ENCODE measurements around the gene DLX1.

Gene DLX1

GRCh38 chr2:172085460-172086159 is at the start of gene DLX1:
DLX1 (plus strand) TSS chr2:172085507; CDS start chr2:172085678, 171 bp downstream.
- DNase-seq: peak; percentile 45
- Mint-ChIP-seq H3K36me3 (ENCODE audit: low read depth) (no peaks in the 10 kb centered on the region), H3K9me3 (no peaks in the 10 kb centered on the region), H3K27ac (peak within 1 kb of the TSS; percentile 68), H3K4me3 (peak within 1 kb of the TSS; percentile 77), H3K27me3 (peaks cover 100% of the 10 kb centered on the region), H3K4me1 (ENCODE audit: low read depth) (peaks cover 54% of the 10 kb centered on the region)

DNA sequence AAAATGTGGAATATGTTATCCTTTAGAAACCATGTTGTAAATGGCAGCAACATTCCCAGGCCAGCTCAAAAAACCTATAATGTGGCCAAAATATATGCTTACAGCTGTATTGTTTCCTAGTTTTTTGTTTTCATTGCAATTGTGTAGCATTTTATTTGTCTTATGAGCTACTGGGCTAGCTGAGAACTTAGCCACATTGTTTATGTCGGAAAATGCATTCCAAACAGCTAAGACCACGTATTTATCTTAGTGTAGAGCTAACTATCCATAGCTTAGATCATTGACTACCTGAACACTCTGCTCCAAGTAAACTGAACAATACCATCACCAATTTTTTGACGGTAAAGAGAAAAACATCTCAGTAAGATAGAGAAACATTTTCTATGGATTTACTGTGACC is 47.2 kb upstream of the DLX1 start:
- H3K36me3 Mint-ChIP-seq (ENCODE audit: low read depth): no peaks in the 10 kb centered on the region
- no peaks in the 10 kb centered on the region for H3K27me3 Mint-ChIP-seq
- H3K9me3 Mint-ChIP-seq: no peaks in the 10 kb centered on the region
- no peak overlapping the region for H3K27ac Mint-ChIP-seq
- H3K4me3 Mint-ChIP-seq: no peak overlapping the region
- no peak for DNase-seq
- no peaks in the 10 kb centered on the region for H3K4me1 Mint-ChIP-seq (ENCODE audit: low read depth)

DNA sequence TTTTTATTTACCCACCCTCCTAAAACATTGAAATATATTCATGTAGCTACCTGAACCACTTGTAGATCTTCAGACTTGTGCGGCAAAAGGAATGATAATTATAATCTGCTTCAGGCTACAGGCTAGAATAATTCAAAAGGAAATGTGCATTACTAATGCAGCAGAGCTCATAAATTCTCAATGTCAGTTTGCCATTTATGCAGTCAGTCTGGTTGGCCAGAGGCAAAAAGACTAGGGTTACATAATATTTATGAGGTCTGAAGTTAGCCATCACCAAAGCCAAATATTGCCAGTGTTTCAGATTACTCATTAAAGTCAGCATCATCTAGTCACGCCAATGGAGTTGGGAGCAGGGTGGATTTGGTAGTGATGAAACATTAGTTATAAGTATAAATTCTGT is 46.7 kb upstream of the DLX1 start:
- DNase-seq: no peak
- Mint-ChIP-seq H3K36me3 (ENCODE audit: low read depth) (no peaks in the 10 kb centered on the region), H3K27ac (no peak overlapping the region), H3K4me3 (no peak overlapping the region), H3K9me3 (no peaks in the 10 kb centered on the region), H3K27me3 (no peaks in the 10 kb centered on the region), H3K4me1 (ENCODE audit: low read depth) (no peaks in the 10 kb centered on the region)

- H3K4me1 Mint-ChIP-seq (ENCODE audit: low read depth): no peaks in the 10 kb centered on the region
- H3K9me3 Mint-ChIP-seq: no peaks in the 10 kb centered on the region
- H3K27ac Mint-ChIP-seq: no peak overlapping the region
- H3K4me3 Mint-ChIP-seq: no peak overlapping the region
- DNase-seq: no peak
- no peaks in the 10 kb centered on the region for H3K27me3 Mint-ChIP-seq
- no peaks in the 10 kb centered on the region for H3K36me3 Mint-ChIP-seq (ENCODE audit: low read depth)
Measured at GRCh38 chr2:172039011-172039704, 46.1 kb upstream of the DLX1 start.

GRCh38 chr2:172040311-172040710 is 45.0 kb upstream of the DLX1 start:
- Mint-ChIP-seq H3K27ac (no peak overlapping the region), H3K4me3 (no peak overlapping the region), H3K9me3 (no peaks in the 10 kb centered on the region), H3K36me3 (ENCODE audit: low read depth) (no peaks in the 10 kb centered on the region), H3K27me3 (no peaks in the 10 kb centered on the region), H3K4me1 (ENCODE audit: low read depth) (no peaks in the 10 kb centered on the region)
- no peak for DNase-seq

DNA sequence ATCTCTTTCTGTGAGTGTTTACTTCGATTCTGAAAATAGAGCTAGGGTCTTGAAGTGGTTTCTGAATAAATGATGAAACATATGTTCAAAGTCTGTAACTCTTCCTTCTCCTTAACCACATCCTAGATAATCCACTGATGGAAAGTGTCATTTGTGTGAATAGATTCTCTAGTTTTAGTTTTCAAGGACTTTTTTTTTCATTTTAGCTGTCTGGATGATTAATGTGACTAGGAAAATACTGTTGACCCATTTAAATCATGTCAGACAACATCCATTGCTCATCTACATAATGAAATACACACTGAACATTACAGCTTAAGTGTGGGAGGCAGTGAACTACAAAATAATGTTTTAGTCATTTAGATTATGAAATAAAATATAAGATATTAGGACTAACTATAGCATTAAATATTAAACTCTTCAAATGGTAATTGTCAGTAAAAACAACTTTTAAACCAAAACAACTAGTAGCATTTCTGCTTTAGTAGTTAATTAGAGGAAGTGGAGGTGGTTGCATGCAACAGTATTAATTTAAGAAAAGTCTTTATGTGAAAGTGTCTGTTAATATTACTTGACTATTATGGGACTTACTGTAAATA is 39.1 kb upstream of the DLX1 start:
- no peaks in the 10 kb centered on the region for H3K9me3 Mint-ChIP-seq
- H3K4me3 Mint-ChIP-seq: no peak overlapping the region
- no peaks in the 10 kb centered on the region for H3K27me3 Mint-ChIP-seq
- no peak overlapping the region for H3K27ac Mint-ChIP-seq
- no peak for DNase-seq
- no peaks in the 10 kb centered on the region for H3K36me3 Mint-ChIP-seq (ENCODE audit: low read depth)
- H3K4me1 Mint-ChIP-seq (ENCODE audit: low read depth): peaks cover 5% of the 10 kb centered on the region

DNA sequence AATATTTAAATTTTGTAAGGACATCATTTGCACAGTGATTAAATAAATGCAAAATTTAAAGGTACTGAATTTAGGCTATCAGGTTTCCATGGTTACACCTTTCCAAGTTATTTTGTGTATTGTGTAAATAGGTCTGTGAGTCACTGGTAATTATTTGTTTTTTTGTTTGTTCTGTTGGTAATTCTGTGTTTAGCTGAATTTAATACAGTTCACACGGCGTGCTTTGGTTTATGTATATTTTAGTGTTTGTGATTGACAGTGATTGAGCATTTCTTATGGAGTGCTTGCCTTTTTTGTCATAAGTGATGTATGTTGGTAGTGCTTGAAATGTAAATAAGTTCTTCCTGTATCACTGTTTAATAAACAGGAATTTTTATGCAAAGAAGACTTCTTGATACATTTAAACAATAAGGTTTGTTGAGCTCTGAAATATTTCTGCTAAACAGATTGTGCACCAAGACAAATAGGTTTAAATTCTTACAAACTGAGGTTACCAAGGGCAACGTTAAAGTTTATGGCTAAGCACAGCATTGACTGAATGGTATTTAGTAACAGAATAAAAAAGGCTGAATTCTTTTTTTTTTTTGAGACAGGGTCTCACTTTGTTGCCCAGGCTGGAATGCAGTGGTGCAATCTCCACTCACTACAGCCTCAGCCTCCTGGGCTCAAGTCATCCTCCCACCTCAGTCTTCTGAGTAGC is 38.3 kb upstream of the DLX1 start:
- no peak overlapping the region for H3K27ac Mint-ChIP-seq
- H3K27me3 Mint-ChIP-seq: no peaks in the 10 kb centered on the region
- H3K36me3 Mint-ChIP-seq (ENCODE audit: low read depth): no peaks in the 10 kb centered on the region
- H3K4me1 Mint-ChIP-seq (ENCODE audit: low read depth): peaks cover 5% of the 10 kb centered on the region
- no peaks in the 10 kb centered on the region for H3K9me3 Mint-ChIP-seq
- H3K4me3 Mint-ChIP-seq: no peak overlapping the region
- no peak for DNase-seq

DNA sequence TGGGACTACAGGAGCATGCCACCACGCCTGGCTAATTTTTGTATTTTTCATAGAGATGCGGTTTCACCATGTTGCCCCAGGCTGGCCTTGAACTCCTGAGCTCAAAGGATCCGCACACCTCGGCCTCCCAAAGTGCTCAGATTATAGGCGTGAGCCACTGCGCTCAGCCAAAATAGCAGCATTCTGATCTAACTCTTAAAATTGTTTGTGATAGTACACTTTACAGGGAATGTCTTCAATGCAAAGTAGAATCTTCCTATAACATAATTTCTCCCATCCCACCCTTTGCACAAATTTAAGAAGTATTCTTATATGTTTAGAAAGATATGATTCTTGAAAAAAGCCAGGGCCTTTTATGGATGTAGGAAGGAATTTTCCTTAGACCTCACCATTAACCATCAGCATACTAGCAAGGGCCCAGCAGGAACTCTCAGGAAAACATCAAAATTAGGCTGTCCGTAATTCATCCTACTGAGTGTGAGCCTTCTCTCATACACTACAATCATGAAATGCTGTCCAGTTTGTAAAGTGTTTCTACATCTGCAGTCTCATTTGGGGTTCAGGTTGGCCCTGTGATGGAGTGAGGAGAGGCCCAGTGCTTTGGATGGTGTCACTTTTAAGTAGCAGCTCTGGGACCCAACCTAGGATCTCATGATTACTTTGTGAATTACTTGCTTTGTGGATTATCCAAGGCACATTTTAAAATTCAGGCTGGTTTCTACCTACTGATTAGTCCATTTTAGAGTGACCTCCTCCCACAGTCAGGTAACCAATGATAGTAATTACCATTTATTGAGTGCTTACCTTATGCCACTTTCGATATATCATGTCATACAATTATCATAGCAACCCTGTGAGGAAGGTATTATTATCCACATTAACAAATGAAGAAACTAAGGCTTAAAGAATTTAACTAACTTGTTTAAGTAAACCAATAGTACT is 37.5 kb upstream of the DLX1 start:
- no peak for DNase-seq
- peaks cover 5% of the 10 kb centered on the region for H3K4me1 Mint-ChIP-seq (ENCODE audit: low read depth)
- H3K4me3 Mint-ChIP-seq: no peak overlapping the region
- no peaks in the 10 kb centered on the region for H3K27me3 Mint-ChIP-seq
- no peaks in the 10 kb centered on the region for H3K36me3 Mint-ChIP-seq (ENCODE audit: low read depth)
- H3K9me3 Mint-ChIP-seq: no peaks in the 10 kb centered on the region
- H3K27ac Mint-ChIP-seq: no peak overlapping the region

- Mint-ChIP-seq H3K27me3 (no peaks in the 10 kb centered on the region), H3K4me1 (ENCODE audit: low read depth) (peaks cover 5% of the 10 kb centered on the region), H3K36me3 (ENCODE audit: low read depth) (no peaks in the 10 kb centered on the region), H3K4me3 (no peak overlapping the region), H3K27ac (no peak overlapping the region), H3K9me3 (no peaks in the 10 kb centered on the region)
- no peak for DNase-seq
Measured at GRCh38 chr2:172048508-172049503, 36.5 kb upstream of the DLX1 start.

GRCh38 chr2:172049567-172050120 is 35.7 kb upstream of the DLX1 start:
- DNase-seq: no peak
- H3K9me3 Mint-ChIP-seq: no peaks in the 10 kb centered on the region
- H3K27me3 Mint-ChIP-seq: no peaks in the 10 kb centered on the region
- no peaks in the 10 kb centered on the region for H3K36me3 Mint-ChIP-seq (ENCODE audit: low read depth)
- H3K27ac Mint-ChIP-seq: no peak overlapping the region
- no peak overlapping the region for H3K4me3 Mint-ChIP-seq
- peaks cover 5% of the 10 kb centered on the region for H3K4me1 Mint-ChIP-seq (ENCODE audit: low read depth)

DNA sequence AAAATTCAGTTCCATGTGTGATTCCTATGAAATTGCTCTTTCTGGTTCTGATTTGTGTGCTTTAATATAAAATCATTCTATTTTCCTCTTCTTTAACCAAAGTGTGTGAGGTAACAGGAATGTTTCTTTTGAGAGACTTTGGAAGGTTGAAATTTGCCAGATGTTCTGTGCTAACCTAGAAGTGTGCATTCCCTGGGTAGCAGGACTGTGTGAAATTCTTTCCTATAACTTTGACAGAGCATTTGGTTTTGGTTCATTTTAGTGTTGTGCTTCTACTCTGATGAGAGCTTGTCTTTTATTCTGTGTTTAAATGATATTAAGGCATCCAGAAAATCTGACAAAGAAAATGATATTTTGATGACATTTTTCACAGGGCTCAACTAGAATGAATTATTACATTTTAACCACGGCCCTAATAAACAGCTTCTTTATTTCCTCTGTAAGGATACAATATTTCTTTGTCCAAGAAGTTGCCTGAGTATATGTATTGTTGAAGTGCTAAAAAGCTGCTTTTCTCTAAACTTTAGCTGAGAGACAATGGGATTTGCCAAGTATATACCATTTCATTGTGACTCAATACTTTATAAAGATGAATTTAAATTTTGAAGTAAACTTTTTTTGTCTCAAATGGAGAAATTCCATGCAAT is 34.7 kb upstream of the DLX1 start:
- H3K4me1 Mint-ChIP-seq (ENCODE audit: low read depth): peaks cover 5% of the 10 kb centered on the region
- H3K27ac Mint-ChIP-seq: no peak overlapping the region
- no peaks in the 10 kb centered on the region for H3K9me3 Mint-ChIP-seq
- no peaks in the 10 kb centered on the region for H3K36me3 Mint-ChIP-seq (ENCODE audit: low read depth)
- DNase-seq: no peak
- no peaks in the 10 kb centered on the region for H3K27me3 Mint-ChIP-seq
- no peak overlapping the region for H3K4me3 Mint-ChIP-seq
